HG02970 (cell line): ENCODE data around the gene OR4B1.

ENCODE experiments used
- ATAC-seq: cut with Tn5 transposase; IDR thresholded peaks from one replicate; pipeline ENCODE4 v1.9.1; 2021; ENCODE audit warnings: mild to moderate bottlenecking, moderate library complexity, moderate number of reproducible peaks; ENCODE audit not compliant: unreplicated experiment, low FRiP score

The OR4B1 gene

GRCh38 chr11:48248902-48249301 lies 32.3 kb downstream of the OR4B1 start:
- ATAC-seq, result no peak

- ATAC-seq, result no peak
Measured at GRCh38 chr11:48261600-48261999, 45.0 kb downstream of the OR4B1 start.

DNA sequence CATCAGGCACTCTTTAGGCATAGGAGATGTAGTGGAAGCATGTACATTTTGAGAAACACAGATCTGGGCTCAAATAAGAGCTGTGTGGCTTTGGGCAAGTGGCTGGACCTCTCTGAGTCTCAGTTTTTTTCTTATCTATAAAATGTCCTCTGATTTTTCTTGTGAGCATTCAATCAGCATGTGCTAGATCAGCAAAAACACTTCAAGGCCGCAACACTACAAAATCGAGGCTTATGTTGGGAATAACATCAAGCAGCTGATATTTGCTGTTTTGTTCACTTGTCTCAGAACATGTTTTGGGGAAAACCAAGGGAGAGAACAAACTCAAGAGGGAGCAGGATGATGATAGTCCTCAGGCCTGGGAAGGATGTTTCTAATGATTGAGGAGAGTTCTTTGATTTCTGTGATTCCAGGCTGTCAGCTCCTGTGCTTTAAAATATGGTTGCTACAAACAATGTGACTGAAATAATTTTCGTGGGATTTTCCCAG lies 46.9 kb downstream of the OR4B1 start, which contains the start of gene OR4X1:
Gene OR4X1 (plus strand): TSS at position 439 of the 489 bp plus-strand sequence. CDS start 0 bp downstream, at position 439.
- ATAC-seq, result no peak
